Colon (tissue), 2 donors: ENCODE measurements around the gene SLC10A3.

Experiments
- FAIRE-seq: peaks from 2 replicates; lab custom pipeline; 2012; peaks lifted over from hg19 to GRCh38; lab: Jason Lieb, UNC
- donor health status: control.
- donor health status: control.

SLC10A3 gene

GRCh38 chrX:154462396-154462795 is 28.0 kb downstream of the SLC10A3 start:
- FAIRE-seq, result no peak

GRCh38 chrX:154460326-154460725 is 30.1 kb downstream of the SLC10A3 start:
- no peak for FAIRE-seq

GRCh38 chrX:154459832-154460231 is 30.6 kb downstream of the SLC10A3 start:
- FAIRE-seq, result no peak

- FAIRE-seq, result no peak
Measured at GRCh38 chrX:154458954-154459778, 31.3 kb downstream of the SLC10A3 start.

- no peak for FAIRE-seq
Measured at GRCh38 chrX:154458116-154458953, 32.1 kb downstream of the SLC10A3 start, which contains the start of gene PLXNA3. TSS of gene PLXNA3 (plus strand) at chrX:154458281. CDS start at chrX:154460184, 1,903 bp downstream.

- no peak for FAIRE-seq
Measured at GRCh38 chrX:154457491-154458115, 32.8 kb downstream of the SLC10A3 start.

GRCh38 chrX:154452823-154453222 is 37.6 kb downstream of the SLC10A3 start:
- FAIRE-seq, result no peak

GRCh38 chrX:154450312-154450711 is 40.1 kb downstream of the SLC10A3 start:
- no peak for FAIRE-seq

GRCh38 chrX:154449618-154450017 is 40.8 kb downstream of the SLC10A3 start:
- FAIRE-seq, result no peak

- FAIRE-seq, result no peak
Measured at GRCh38 chrX:154448484-154448883, 41.9 kb downstream of the SLC10A3 start.

GRCh38 chrX:154446430-154446829 is 44.0 kb downstream of the SLC10A3 start:
- FAIRE-seq, result no peak

GRCh38 chrX:154445776-154446175 is 44.7 kb downstream of the SLC10A3 start:
- FAIRE-seq, result no peak

GRCh38 chrX:154444755-154445246 is 45.6 kb downstream of the SLC10A3 start:
- FAIRE-seq, result no peak

- no peak for FAIRE-seq
Measured at GRCh38 chrX:154443992-154444754, 46.3 kb downstream of the SLC10A3 start, which contains the start of gene FAM50A. TSS of gene FAM50A (plus strand) at chrX:154444141. CDS start at chrX:154444236, 95 bp downstream.

- FAIRE-seq, result no peak
Measured at GRCh38 chrX:154443479-154443910, 46.9 kb downstream of the SLC10A3 start.

- no peak for FAIRE-seq
Measured at GRCh38 chrX:154441984-154442707, 48.3 kb downstream of the SLC10A3 start.

- no peak for FAIRE-seq
Measured at GRCh38 chrX:154441564-154441963, 48.9 kb downstream of the SLC10A3 start.

- FAIRE-seq, result no peak
Measured at GRCh38 chrX:154440623-154441357, 49.6 kb downstream of the SLC10A3 start.

GRCh38 chrX:154439841-154440240 is 50.6 kb downstream of the SLC10A3 start:
- FAIRE-seq, result no peak
